IPS-15b (cell line): ENCODE results near the gene ROPN1.
"Not testable (repeated sequence)": the region's sequence is repeated elsewhere in the genome, so short reads cannot be mapped to it uniquely, and the experiment has no call there.

Experiments used
- H3K27me3 ChIP-seq: one replicate; pipeline ENCODE4 v1.6.1; 2013; ENCODE audit warnings: low read length; ENCODE audit not compliant: control insufficient read depth, insufficient read depth
- H3K36me3 ChIP-seq: one replicate; pipeline ENCODE4 v1.6.1; 2013; ENCODE audit warnings: low read length; ENCODE audit not compliant: control insufficient read depth, insufficient read depth
- H3K4me1 ChIP-seq: one replicate; pipeline ENCODE4 v1.6.1; 2013; ENCODE audit warnings: mild to moderate bottlenecking, low read length; ENCODE audit not compliant: control insufficient read depth, insufficient read depth
- H3K4me3 ChIP-seq: one replicate; pipeline ENCODE4 v1.5.1; 2013; ENCODE audit warnings: low read depth, low read length
- H3K9ac ChIP-seq: one replicate; pipeline ENCODE4 v1.6.1; 2013; ENCODE audit warnings: low read depth, mild to moderate bottlenecking, low read length
- H3K9me3 ChIP-seq: one replicate; pipeline ENCODE4 v1.6.1; 2013; ENCODE audit warnings: mild to moderate bottlenecking, low read length; ENCODE audit not compliant: control insufficient read depth, insufficient read depth

Gene ROPN1

GRCh38 chr3:123984957-123985356 is 7.0 kb downstream of the ROPN1 start:
- H3K4me3 ChIP-seq = no peak overlapping the region
- H3K36me3 ChIP-seq = no peaks in the 10 kb centered on the region
- no peak overlapping the region for H3K9ac ChIP-seq
- peaks cover 38% of the 10 kb centered on the region for H3K27me3 ChIP-seq
- H3K4me1 ChIP-seq = no peaks in the 10 kb centered on the region
- no peaks in the 10 kb centered on the region for H3K9me3 ChIP-seq

GRCh38 chr3:123984350-123984749 is 7.6 kb downstream of the ROPN1 start:
- no peak overlapping the region for H3K4me3 ChIP-seq
- no peaks in the 10 kb centered on the region for H3K4me1 ChIP-seq
- H3K36me3 ChIP-seq = no peaks in the 10 kb centered on the region
- H3K9ac ChIP-seq = no peak overlapping the region
- H3K27me3 ChIP-seq = peaks cover 32% of the 10 kb centered on the region
- H3K9me3 ChIP-seq = no peaks in the 10 kb centered on the region

GRCh38 chr3:123981317-123981716 is 10.6 kb downstream of the ROPN1 start:
- not testable (repeated sequence) for H3K9ac ChIP-seq, H3K4me3 ChIP-seq, H3K36me3 ChIP-seq, H3K9me3 ChIP-seq, H3K27me3 ChIP-seq, H3K4me1 ChIP-seq

DNA sequence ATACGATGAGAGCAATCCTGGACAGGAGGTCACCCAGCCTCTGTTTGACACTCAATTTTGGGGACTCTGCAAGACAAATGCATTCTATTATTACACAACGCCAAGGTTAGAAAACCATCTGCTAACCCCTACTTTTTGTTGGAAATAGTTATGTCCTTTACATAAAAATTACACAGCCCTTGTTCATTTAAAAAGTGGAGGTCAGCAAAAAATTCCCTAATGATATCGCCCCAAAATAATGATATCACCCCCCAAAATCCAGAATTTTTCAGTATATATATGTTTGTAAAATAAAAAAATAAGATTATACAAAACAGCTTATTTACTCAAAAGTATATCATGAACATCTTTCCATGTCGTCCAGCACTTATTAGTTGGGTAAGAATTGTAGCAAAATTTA is 11.4 kb downstream of the ROPN1 start:
- H3K4me1 ChIP-seq = no peaks in the 10 kb centered on the region
- no peak overlapping the region for H3K9ac ChIP-seq
- no peaks in the 10 kb centered on the region for H3K9me3 ChIP-seq
- no peaks in the 10 kb centered on the region for H3K36me3 ChIP-seq
- peak overlapping the region; percentile 87 for H3K4me3 ChIP-seq
- H3K27me3 ChIP-seq = peaks cover 4% of the 10 kb centered on the region

DNA sequence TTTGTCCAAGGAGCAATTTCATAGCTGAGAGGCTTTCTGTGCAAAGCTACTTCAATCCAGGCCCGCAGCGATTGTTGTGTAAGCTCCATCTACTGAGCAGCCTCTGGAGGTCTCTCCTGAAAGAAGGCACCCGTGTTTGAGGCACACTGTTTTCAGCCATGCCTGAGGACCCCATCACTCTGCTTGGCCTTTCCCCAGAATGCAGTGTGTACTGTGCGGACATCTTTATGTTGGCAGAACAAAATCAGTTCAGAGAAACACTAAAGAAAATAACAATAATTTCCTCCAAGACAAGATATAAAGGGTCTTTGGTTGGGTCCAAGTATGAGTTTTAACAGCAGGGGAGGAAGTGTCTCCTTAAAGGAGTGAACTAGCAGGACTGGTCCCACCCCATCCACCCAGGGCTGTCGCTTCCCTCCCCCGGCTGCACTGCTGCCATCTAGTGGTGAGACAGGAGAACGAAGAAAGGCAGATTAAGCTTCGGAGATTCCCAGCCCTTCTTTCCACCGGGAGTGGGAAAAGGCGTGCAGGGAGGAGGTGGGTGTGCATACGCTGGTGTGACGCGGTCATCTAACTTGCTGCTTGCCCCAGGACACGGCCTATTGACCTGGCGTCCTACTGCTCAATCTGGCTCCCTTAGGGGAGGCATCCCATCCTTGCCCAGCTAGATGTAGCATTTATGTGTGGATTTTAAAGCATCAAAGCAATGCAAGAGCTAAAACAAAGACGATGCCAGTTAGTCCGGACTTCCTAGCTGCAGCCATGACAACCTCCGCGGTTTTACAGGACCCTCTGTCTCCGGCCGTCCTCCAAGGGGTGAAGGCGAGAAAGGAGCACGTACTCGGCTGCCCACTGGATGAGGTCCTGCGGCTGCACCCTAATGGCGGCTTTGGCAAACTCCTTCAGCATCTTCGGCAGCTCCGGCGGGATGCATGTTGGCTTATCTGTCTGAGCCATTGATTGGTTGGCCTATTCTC is 12.1 kb downstream of the ROPN1 start:
- H3K9me3 ChIP-seq, H3K4me1 ChIP-seq, H3K36me3 ChIP-seq, H3K27me3 ChIP-seq: not testable (repeated sequence)
- H3K4me3 ChIP-seq = peak overlapping the region; percentile 87
- H3K9ac ChIP-seq = peak overlapping the region; percentile 73

DNA sequence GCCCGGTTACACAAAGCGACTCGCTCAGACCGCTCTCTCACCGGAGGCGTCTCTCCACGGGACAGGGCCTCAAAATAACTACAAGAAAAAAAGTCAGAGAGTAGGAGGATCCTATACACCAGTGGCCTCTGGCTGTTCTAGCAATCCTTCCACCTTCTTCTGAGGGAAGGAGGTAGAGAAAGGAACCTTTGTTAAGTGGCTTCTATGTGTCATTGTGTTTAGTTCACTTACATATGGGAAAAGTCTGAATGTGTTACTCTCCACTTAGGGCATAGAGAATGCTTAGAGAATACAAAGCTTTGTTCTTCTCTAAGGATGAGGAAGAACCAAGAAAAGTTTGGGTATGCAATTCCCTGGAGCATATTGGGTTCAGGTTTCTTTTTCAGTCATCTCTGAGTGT is 15.0 kb downstream of the ROPN1 start:
- not testable (repeated sequence) for H3K27me3 ChIP-seq, H3K4me1 ChIP-seq, H3K9ac ChIP-seq, H3K36me3 ChIP-seq, H3K4me3 ChIP-seq, H3K9me3 ChIP-seq

DNA sequence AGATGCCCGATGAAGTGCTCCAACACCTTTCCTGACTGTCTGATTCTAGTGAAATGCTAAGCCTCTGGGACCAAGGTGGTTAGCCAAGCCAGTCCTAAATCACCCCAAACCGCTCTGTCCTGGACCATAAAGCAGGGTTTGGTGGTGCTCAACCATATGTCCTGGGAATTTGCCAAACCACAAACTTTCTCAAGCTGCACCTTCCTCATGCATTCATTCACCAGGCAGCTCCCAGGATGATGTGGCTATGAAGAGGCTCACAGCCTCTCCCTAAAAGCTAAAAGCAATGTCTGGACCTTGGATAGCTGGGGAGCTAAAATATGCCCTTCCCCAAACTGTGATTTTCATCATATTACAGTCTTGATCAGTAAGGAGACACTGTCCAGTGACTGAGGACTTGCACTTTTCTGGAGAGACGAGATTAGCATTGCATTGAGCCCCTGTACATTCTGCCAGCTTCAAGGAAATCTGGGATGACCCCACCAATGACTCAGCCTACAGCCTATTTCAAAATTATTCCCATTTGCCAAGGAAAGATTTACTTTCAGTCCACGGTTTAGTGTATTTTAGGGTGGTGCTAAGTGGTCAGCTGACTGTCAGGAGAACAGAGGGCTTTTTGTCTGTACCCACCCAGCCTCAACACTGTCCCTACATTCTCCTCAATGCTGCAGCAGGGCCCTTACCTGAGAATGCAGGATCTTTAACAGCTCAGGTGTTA is 15.6 kb downstream of the ROPN1 start:
- not testable (repeated sequence) for H3K9ac ChIP-seq, H3K27me3 ChIP-seq, H3K4me1 ChIP-seq, H3K4me3 ChIP-seq, H3K9me3 ChIP-seq, H3K36me3 ChIP-seq

DNA sequence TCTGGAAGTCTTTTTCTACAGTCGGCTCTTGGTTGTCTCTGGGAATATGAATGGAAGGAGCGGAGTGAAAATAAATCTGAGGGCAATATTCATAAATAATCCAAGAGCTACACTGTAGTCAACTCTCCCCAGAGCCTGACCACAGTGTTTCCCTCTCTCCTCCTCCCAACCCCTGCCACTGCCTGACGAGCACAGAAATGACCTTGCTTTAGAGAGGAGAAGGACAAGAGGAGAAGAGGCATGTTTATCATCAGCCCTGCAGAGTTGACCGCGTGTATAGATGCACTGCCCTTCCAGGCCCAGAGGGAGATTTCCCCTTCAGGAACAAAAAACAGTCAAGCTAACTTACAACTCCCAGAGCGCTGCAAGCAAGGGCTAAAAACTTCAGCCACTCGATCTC is 16.9 kb downstream of the ROPN1 start:
- H3K4me1 ChIP-seq, H3K9me3 ChIP-seq, H3K9ac ChIP-seq, H3K36me3 ChIP-seq, H3K4me3 ChIP-seq, H3K27me3 ChIP-seq: not testable (repeated sequence)

DNA sequence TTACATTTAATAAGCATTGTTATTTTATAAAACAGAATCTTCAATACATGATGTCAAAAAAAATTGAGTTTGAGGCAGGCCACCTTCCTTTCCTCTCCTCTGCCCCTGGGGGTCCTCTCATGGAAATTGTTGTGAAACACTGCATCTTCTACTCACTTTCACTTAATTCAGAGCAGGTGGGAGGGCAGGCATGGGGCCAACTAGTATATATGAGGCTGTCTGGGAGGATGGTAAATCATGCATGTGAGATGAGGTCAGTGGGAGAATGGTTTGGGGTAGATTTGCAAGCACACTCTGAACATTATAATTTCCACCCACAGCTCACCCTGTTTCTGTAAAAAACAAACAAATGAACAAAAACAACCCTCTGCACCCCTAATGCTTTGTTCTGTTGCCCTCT is 20.5 kb downstream of the ROPN1 start:
- no peak overlapping the region for H3K4me3 ChIP-seq
- no peaks in the 10 kb centered on the region for H3K27me3 ChIP-seq
- H3K9ac ChIP-seq = no peak overlapping the region
- H3K4me1 ChIP-seq = no peaks in the 10 kb centered on the region
- no peaks in the 10 kb centered on the region for H3K36me3 ChIP-seq
- no peaks in the 10 kb centered on the region for H3K9me3 ChIP-seq

- not testable (repeated sequence) for H3K4me3 ChIP-seq, H3K4me1 ChIP-seq, H3K9me3 ChIP-seq, H3K9ac ChIP-seq, H3K36me3 ChIP-seq
- H3K27me3 ChIP-seq = peaks cover 14% of the 10 kb centered on the region
Observed at GRCh38 chr3:123967260-123967659, 24.7 kb downstream of the ROPN1 start.

DNA sequence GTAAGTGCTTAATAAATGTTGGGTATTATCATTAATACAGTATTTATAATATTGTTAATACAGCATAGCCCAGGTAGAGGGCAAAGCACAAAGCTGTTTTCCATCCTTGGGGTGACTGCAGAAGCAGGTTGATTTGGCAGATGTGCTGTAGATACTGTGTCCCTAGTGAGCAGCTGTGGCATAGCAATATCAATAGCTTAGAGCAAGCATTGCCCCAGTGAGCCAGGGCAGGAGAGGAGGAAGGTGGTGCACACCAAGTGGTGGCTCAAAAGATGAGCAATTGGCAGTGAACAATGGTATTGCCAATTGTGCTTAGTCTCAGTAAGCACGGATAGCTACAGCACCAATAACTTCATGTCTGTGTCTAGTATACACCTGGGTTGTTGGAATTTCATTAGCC is 25.1 kb downstream of the ROPN1 start:
- H3K9ac ChIP-seq, H3K36me3 ChIP-seq, H3K9me3 ChIP-seq, H3K4me3 ChIP-seq, H3K4me1 ChIP-seq: not testable (repeated sequence)
- peaks cover 18% of the 10 kb centered on the region for H3K27me3 ChIP-seq

- not testable (repeated sequence) for H3K9ac ChIP-seq
Observed at GRCh38 chr3:123964793-123965192, 27.1 kb downstream of the ROPN1 start.

More at GRCh38 chr3:123964793-123965192, 27.1 kb downstream of the ROPN1 start:
- peaks cover 20% of the 10 kb centered on the region for H3K27me3 ChIP-seq
- not testable (repeated sequence) for H3K4me3 ChIP-seq, H3K4me1 ChIP-seq, H3K9me3 ChIP-seq, H3K36me3 ChIP-seq
